ENCODE results near the gene NAIP. TPM values are rescaled to one million over a fixed set of nuclear protein-coding genes. Genes with fewer than 3 reads are reported as not detected.
"Not testable (repeated sequence)": the region's sequence is repeated elsewhere in the genome, so short reads cannot be mapped to it uniquely, and the experiment has no call there.

NAIP gene
- total RNA-seq, 1 donor from 2014 or later: 21.3 TPM

DNA sequence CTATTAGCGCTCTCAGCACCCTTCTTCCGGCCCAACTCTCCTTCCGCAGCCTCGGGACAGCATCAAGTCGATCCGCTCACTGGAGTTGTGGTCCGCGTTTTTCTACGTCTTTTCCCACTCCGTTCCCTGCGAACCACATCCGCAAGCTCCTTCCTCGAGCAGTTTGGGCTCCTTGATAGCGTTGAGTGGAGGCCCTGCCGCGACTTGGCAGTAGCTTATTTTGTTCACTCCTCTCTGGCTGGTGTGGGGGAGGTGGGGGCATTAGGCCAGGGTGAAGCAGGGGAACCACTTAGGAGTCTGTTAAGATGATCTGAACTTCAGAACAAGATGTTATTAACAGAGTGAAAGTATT lies 100.0 kb downstream of the NAIP start:
- DNase-seq: not testable (repeated sequence)

Other genes starting within 250 kb of the NAIP start
- gene SERF1A, start 124.7 kb downstream of the NAIP start, total RNA-seq: 5.6 TPM
- gene SMN1, start 100.3 kb downstream of the NAIP start, total RNA-seq: 47.9 TPM
- gene GTF2H2, start 42.3 kb upstream of the NAIP start, total RNA-seq: 36.7 TPM

Measured in skin of body (tissue), 2 donors.